HepG2 (cell line): ENCODE measurements around the gene ASIC3. TPM values are rescaled to one million over a fixed set of nuclear protein-coding genes. Genes with fewer than 3 reads are reported as not detected.

Experiments used
- BORCS8-MEF2B ChIP-seq: sonication (generic); formaldehyde crosslinking; IDR thresholded peaks from 2 replicates; pipeline ENCODE4 v1.8.0; 2022; ENCODE audit warnings: mild to moderate bottlenecking, missing genetic modification reagents
- E2F2 ChIP-seq: sonication (generic); formaldehyde crosslinking; IDR thresholded peaks from 2 replicates; pipeline ENCODE4 v1.4.0; 2020; ENCODE audit warnings: missing genetic modification reagents, borderline replicate concordance
- HMGXB3 ChIP-seq: sonication (generic); formaldehyde crosslinking; IDR thresholded peaks from 2 replicates; pipeline ENCODE4 v1.4.0; 2020; ENCODE audit warnings: missing genetic modification reagents, borderline replicate concordance
- MATR3 ChIP-seq: sonication (generic); formaldehyde crosslinking; IDR thresholded peaks from 2 replicates; pipeline ENCODE4 v1.4.0; 2020; ENCODE audit warnings: missing genetic modification reagents
- MEIS1 ChIP-seq: sonication (generic); formaldehyde crosslinking; IDR thresholded peaks from 2 replicates; pipeline ENCODE4 v1.9.0; 2021; ENCODE audit warnings: mild to moderate bottlenecking, missing genetic modification reagents, moderate library complexity, borderline replicate concordance
- NR1H2 ChIP-seq: sonication (generic); formaldehyde crosslinking; IDR thresholded peaks from 2 replicates; pipeline ENCODE4 v1.8.1; 2022; ENCODE audit warnings: low read depth, missing genetic modification reagents, borderline replicate concordance
- PAXIP1 ChIP-seq: sonication (generic); formaldehyde crosslinking; conservative IDR thresholded peaks from 2 replicates; pipeline ENCODE4 v1.4.0; 2020; ENCODE audit warnings: mild to moderate bottlenecking, missing genetic modification reagents, moderate library complexity
- RARG ChIP-seq: sonication (generic); formaldehyde crosslinking; IDR thresholded peaks from 2 replicates; pipeline ENCODE4 v1.4.0; 2020; ENCODE audit warnings: low read depth, mild to moderate bottlenecking, missing genetic modification reagents
- SALL1 ChIP-seq: sonication (generic); formaldehyde crosslinking; IDR thresholded peaks from 2 replicates; pipeline ENCODE4 v1.8.0; 2022; ENCODE audit warnings: mild to moderate bottlenecking, missing genetic modification reagents
- SIX1 ChIP-seq: sonication (generic); formaldehyde crosslinking; IDR thresholded peaks from 2 replicates; pipeline ENCODE4 v1.4.0; 2020; ENCODE audit warnings: missing genetic modification reagents, borderline replicate concordance
- SUZ12 ChIP-seq: fragments of 150-350 bp; IDR thresholded peaks from 2 replicates; pipeline ENCODE4 v1.6.1; 2014; ENCODE audit warnings: low read depth, low read length
- ZC3H4 ChIP-seq: sonication (generic); formaldehyde crosslinking; IDR thresholded peaks from 2 replicates; pipeline ENCODE4 v1.4.0; 2020; ENCODE audit warnings: missing genetic modification reagents, borderline replicate concordance
- ZNF563 ChIP-seq: sonication (generic); formaldehyde crosslinking; IDR thresholded peaks from 2 replicates; pipeline ENCODE4 v1.8.0; 2022; ENCODE audit warnings: mild to moderate bottlenecking, moderate library complexity, missing genetic modification reagents
- ZNF615 ChIP-seq: sonication (generic); formaldehyde crosslinking; IDR thresholded peaks from 2 replicates; pipeline ENCODE4 v1.5.0; 2020; ENCODE audit warnings: mild to moderate bottlenecking, missing genetic modification reagents, borderline replicate concordance
- ZNF660 ChIP-seq: sonication (generic); formaldehyde crosslinking; IDR thresholded peaks from 2 replicates; pipeline ENCODE4 v1.5.1; 2020; ENCODE audit warnings: mild to moderate bottlenecking, low read depth, missing genetic modification reagents, borderline replicate concordance
- ZNF703 ChIP-seq: sonication (generic); formaldehyde crosslinking; IDR thresholded peaks from 2 replicates; pipeline ENCODE4 v1.5.1; 2020; ENCODE audit warnings: missing genetic modification reagents, mild to moderate bottlenecking, moderate library complexity, borderline replicate concordance
- ZUFSP ChIP-seq: sonication (generic); formaldehyde crosslinking; IDR thresholded peaks from 2 replicates; pipeline ENCODE4 v1.9.0; 2021; ENCODE audit warnings: missing genetic modification reagents, mild to moderate bottlenecking, borderline replicate concordance
- polyA plus RNA-seq, 8 experiments: library from polyadenylated mRNA; depleted of rRNA in 3 of 8; stranded (reverse) in 7 of 8; unstranded in 1 of 8; fragments of >200 nt; fragmentation: Illumina TruSeq in 4 of 8; extraction: Trizol in 4 of 8; gene quantifications; 2 replicates each; pipeline versions ENCODE4 v1.2.1 to v1.2.3, GENCODE V29; 2011 to 2016; ENCODE audit warnings: low read depth in 4 of 8, missing spikeins in 1 of 8, mixed read lengths in 1 of 8; ENCODE audit not compliant: insufficient read depth in 1 of 8
- total RNA-seq, 5 experiments: library from RNA; depleted of rRNA; stranded (reverse); fragments of >200 nt; fragmentation: Illumina TruSeq; extraction: Trizol; gene quantifications; 2 replicates each; pipeline ENCODE4 v1.2.3, GENCODE V29; 2016; ENCODE audit warnings: low read depth in 1 of 5

Gene ASIC3
- total and polyA plus RNA-seq, 2 of the 13 experiments (the other 11 are each of a cell fraction or from before 2014, with no cell fraction given): 0.51 TPM; not detected in 1

GRCh38 chr7:151082141-151083070 lies 34.1 kb downstream of the ASIC3 start (continued):
- TF ChIP-seq ZNF703 (no peak), NR1H2 (CRISPR knock-in tag) (no peak), HMGXB3 (CRISPR knock-in tag) (no peak), BORCS8-MEF2B (CRISPR knock-in tag) (no peak), SALL1 (peak; percentile 15; the same call in 1 of the 2 replicates), MATR3 (CRISPR knock-in tag) (no peak), PAXIP1 (no peak), E2F2 (no peak), SUZ12 (no peak), ZC3H4 (CRISPR knock-in tag) (no peak), ZNF615 (no peak), ZNF563 (CRISPR knock-in tag) (no peak), ZNF660 (CRISPR knock-in tag) (no peak), SIX1 (no peak), ZUFSP (CRISPR knock-in tag) (no peak), RARG (CRISPR knock-in tag) (no peak), MEIS1 (CRISPR knock-in tag) (no peak)
